Chondrocyte (in vitro differentiated cells): Measurements from ENCODE around the gene CDR2. TPM values are rescaled to one million over a fixed set of nuclear protein-coding genes. Genes with fewer than 3 reads are reported as not detected.

Source experiments
- DNase-seq: peaks from one replicate; pipeline ENCODE4 v3.0.0; 2021; ENCODE audit warnings: mixed read lengths, low spot score
- H3K27ac Mint-ChIP-seq: one replicate; pipeline ENCODE4 v1.8.0; 2021; ENCODE audit warnings: mild to moderate bottlenecking, moderate library complexity, mixed read lengths; ENCODE audit not compliant: unreplicated experiment
- H3K27me3 Mint-ChIP-seq: 2 replicates; pipeline ENCODE4 v1.8.0; 2021; ENCODE audit warnings: low read depth, mixed read lengths
- H3K36me3 Mint-ChIP-seq: 2 replicates; pipeline ENCODE4 v1.8.0; 2021; ENCODE audit warnings: low read depth, mixed read lengths
- H3K4me1 Mint-ChIP-seq: 2 replicates; pipeline ENCODE4 v1.8.0; 2021; ENCODE audit warnings: low read depth, mild to moderate bottlenecking, mixed read lengths
- H3K4me3 Mint-ChIP-seq: one replicate; pipeline ENCODE4 v1.8.0; 2021; ENCODE audit warnings: mild to moderate bottlenecking, moderate library complexity, mixed read lengths; ENCODE audit not compliant: unreplicated experiment
- H3K9me3 Mint-ChIP-seq: 2 replicates; pipeline ENCODE4 v1.8.0; 2021; ENCODE audit warnings: low read depth, mixed read lengths
- CTCF ChIP-seq: fragments of 200-600 bp; sonication (generic); IDR thresholded peaks from 2 replicates; pipeline ENCODE4 v1.5.0; 2021; ENCODE audit warnings: antibody characterized with exemption, mild to moderate bottlenecking, moderate library complexity
- total RNA-seq: library from RNA; stranded (reverse); gene quantifications from 3 replicates; pipeline ENCODE4 v1.2.1, GENCODE V29; 2021

CDR2 gene
- total RNA-seq, 1 donor from 2014 or later = 46.1 TPM

- TF ChIP-seq CTCF = no peak
- H3K4me3 Mint-ChIP-seq = no peak overlapping the region
- no peaks in the 10 kb centered on the region for H3K27me3 Mint-ChIP-seq
- no peak overlapping the region for H3K27ac Mint-ChIP-seq
- H3K36me3 Mint-ChIP-seq = peaks cover 12% of the 10 kb centered on the region
- H3K9me3 Mint-ChIP-seq = no peaks in the 10 kb centered on the region
- no peaks in the 10 kb centered on the region for H3K4me1 Mint-ChIP-seq
- DNase-seq = no peak
Observed at GRCh38 chr16:22327446-22327775, 47.0 kb downstream of the CDR2 start.

- no peaks in the 10 kb centered on the region for H3K4me1 Mint-ChIP-seq
- H3K4me3 Mint-ChIP-seq = no peak overlapping the region
- no peaks in the 10 kb centered on the region for H3K27me3 Mint-ChIP-seq
- no peak for DNase-seq
- H3K9me3 Mint-ChIP-seq = no peaks in the 10 kb centered on the region
- no peak for TF ChIP-seq CTCF
- peak overlapping the region; percentile 45 for H3K27ac Mint-ChIP-seq
- peaks cover 12% of the 10 kb centered on the region for H3K36me3 Mint-ChIP-seq
Observed at GRCh38 chr16:22326771-22327445, 47.5 kb downstream of the CDR2 start.

GRCh38 chr16:22326369-22326652, 48.1 kb downstream of the CDR2 start:
- Mint-ChIP-seq H3K27me3 (no peaks in the 10 kb centered on the region), H3K27ac (no peak overlapping the region), H3K4me1 (peaks cover under 1% of the 10 kb centered on the region), H3K36me3 (peaks cover 6% of the 10 kb centered on the region), H3K9me3 (no peaks in the 10 kb centered on the region), H3K4me3 (no peak overlapping the region)
- DNase-seq = no peak
- no peak for TF ChIP-seq CTCF

GRCh38 chr16:22325598-22326368, 48.6 kb downstream of the CDR2 start:
- no peak for DNase-seq
- peaks cover 5% of the 10 kb centered on the region for H3K36me3 Mint-ChIP-seq

More at GRCh38 chr16:22325598-22326368, 48.6 kb downstream of the CDR2 start:
- no peak for TF ChIP-seq CTCF
- H3K9me3 Mint-ChIP-seq = no peaks in the 10 kb centered on the region
- peaks cover 2% of the 10 kb centered on the region for H3K4me1 Mint-ChIP-seq
- H3K27me3 Mint-ChIP-seq = no peaks in the 10 kb centered on the region
- H3K4me3 Mint-ChIP-seq = no peak overlapping the region
- H3K27ac Mint-ChIP-seq = no peak overlapping the region
